Stomach (tissue), 9 donors: Measurements from ENCODE around the gene CHMP4B. TPM values are rescaled to one million over a fixed set of nuclear protein-coding genes. Genes with fewer than 3 reads are reported as not detected.

Experiments used
- DNase-seq, 2 donors: peaks; one replicate each; pipeline versions ENCODE4 v3.0.0 to v3.0.0-alpha.2; 2013 to 2019
- H3K27ac ChIP-seq, 5 donors: fragments of 200-600 bp in 4 of 5; sonication (generic) in 4 of 5; one replicate each; pipeline ENCODE4 v1.5.1; 2013 to 2019; ENCODE audit warnings: mild to moderate bottlenecking in 1 of 5, moderate library complexity in 1 of 5
- H3K27me3 ChIP-seq, 3 donors: fragments of 200-600 bp; sonication (generic); one replicate each; pipeline ENCODE4 v1.5.1; 2017 to 2019; ENCODE audit warnings: mixed run types in 1 of 3
- H3K36me3 ChIP-seq, 4 donors: fragments of 200-600 bp; sonication (generic); 1 replicate in 3 of 4; 2 replicates in 1 of 4; pipeline ENCODE4 v1.5.1; 2016 to 2019
- H3K4me1 ChIP-seq, 4 donors: fragments of 200-600 bp; sonication (generic); one replicate each; pipeline ENCODE4 v1.5.1; 2016 to 2019
- H3K4me3 ChIP-seq, 4 donors: fragments of 200-600 bp; sonication (generic) in 3 of 4; one replicate each; pipeline ENCODE4 v1.5.1; 2016 to 2019; ENCODE audit warnings: mild to moderate bottlenecking in 1 of 4
- H3K9me3 ChIP-seq, 4 donors: fragments of 200-600 bp; sonication (generic); one replicate each; pipeline ENCODE4 v1.5.1; 2016 to 2019
- EP300 ChIP-seq: sonication (generic); formaldehyde crosslinking; IDR thresholded peaks from one replicate; pipeline ENCODE4 v1.6.1; 2017; ENCODE audit warnings: antibody characterized with exemption
- POLR2A ChIP-seq, 4 donors: fragments of 450-650 bp; IDR thresholded peaks; one replicate each; pipeline ENCODE4 v1.6.1; 2016; ENCODE audit warnings: antibody characterized with exemption in 4 of 4, control low read depth in 2 of 4, mild to moderate bottlenecking in 1 of 4, moderate library complexity in 1 of 4
- POLR2AphosphoS5 ChIP-seq, 3 donors: sonication (generic); formaldehyde crosslinking; IDR thresholded peaks; one replicate each; pipeline ENCODE4 v1.6.1; 2016; ENCODE audit warnings: antibody characterized with exemption in 3 of 3
- WGBS, 5 donors: extraction: QIAGEN DNeasy Blood & Tissue Kit in 3 of 5; methylation state at CpG; one replicate each; pipeline versions ENCODE4 v1.1.5 to v1.1.7; 2013 to 2018; 5-methylcytosine and 5-hydroxymethylcytosine counted together
- intact Hi-C: fragments of 100-400 bp; cut with DNase I; formaldehyde crosslinking; loops from one replicate; pipeline ENCODE4 v1.15.1; 2023; ENCODE audit warnings: low total_unique reads
- polyA plus RNA-seq, 3 donors: library from polyadenylated mRNA; stranded (reverse); fragments of 200-250 nt; gene quantifications; one replicate each; pipeline ENCODE4 v1.2.3, GENCODE V29; 2013
- total RNA-seq, 5 donors: library from RNA; depleted of rRNA; stranded (reverse); fragments of >200 nt; gene quantifications; one replicate each; pipeline versions ENCODE4 v1.1.0 to v1.2.3, GENCODE V29; 2014 to 2016
- TF ChIP-seq, protein P1 (sequence below), 7 experiments: fragments of 450-650 bp in 4 of 7; fragments of 200-600 bp in 3 of 7; sonication (generic) in 3 of 7; IDR thresholded peaks; one replicate each; pipeline ENCODE4 v1.5.1; 2016 to 2019; ENCODE audit warnings: antibody characterized with exemption in 7 of 7, control low read depth in 2 of 7, mild to moderate bottlenecking in 1 of 7
- donor health status: healthy with polysubstance abuse.
- donor health status: Bipolar disorder and iron deficiency.
- donor health status: healthy.

The CHMP4B gene
- total and polyA plus RNA-seq, 8 donors, result 48.4 to 166 (median 98.5) TPM

DNA sequence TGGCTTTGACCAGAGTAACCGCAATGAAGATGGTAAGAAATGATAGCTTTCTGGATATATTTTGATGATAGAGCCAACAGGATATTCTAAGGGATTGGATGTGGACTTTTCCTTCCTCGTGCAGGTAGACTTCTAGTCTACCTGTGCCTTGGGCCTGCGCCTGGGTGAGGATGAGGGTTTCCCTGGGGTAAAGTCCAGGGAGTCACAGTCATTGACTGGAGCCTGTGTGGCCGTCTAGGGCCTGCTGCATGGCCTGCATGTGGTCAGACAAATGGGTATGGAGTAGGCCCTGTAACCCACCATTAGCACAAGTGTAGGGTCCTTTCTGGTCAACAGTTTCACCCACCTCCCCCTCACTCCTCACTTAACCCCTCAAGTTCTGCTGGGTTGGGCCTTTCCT, 12.7 kb upstream of the CHMP4B start:
- no peak overlapping the region for H3K27ac ChIP-seq
- TF ChIP-seq, protein P1, sequence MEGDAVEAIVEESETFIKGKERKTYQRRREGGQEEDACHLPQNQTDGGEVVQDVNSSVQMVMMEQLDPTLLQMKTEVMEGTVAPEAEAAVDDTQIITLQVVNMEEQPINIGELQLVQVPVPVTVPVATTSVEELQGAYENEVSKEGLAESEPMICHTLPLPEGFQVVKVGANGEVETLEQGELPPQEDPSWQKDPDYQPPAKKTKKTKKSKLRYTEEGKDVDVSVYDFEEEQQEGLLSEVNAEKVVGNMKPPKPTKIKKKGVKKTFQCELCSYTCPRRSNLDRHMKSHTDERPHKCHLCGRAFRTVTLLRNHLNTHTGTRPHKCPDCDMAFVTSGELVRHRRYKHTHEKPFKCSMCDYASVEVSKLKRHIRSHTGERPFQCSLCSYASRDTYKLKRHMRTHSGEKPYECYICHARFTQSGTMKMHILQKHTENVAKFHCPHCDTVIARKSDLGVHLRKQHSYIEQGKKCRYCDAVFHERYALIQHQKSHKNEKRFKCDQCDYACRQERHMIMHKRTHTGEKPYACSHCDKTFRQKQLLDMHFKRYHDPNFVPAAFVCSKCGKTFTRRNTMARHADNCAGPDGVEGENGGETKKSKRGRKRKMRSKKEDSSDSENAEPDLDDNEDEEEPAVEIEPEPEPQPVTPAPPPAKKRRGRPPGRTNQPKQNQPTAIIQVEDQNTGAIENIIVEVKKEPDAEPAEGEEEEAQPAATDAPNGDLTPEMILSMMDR (IDR thresholded peaks at IDR 0.05), result no peak
- TF ChIP-seq POLR2AphosphoS5 (IDR thresholded peaks at IDR 0.05) (no peak), POLR2A (IDR thresholded peaks at IDR 0.05) (no peak), EP300 (no peak)
- intact Hi-C loops, result no loop called here
- H3K27me3 ChIP-seq, result no peaks in the 10 kb centered on the region
- DNase-seq, result no peak
- no peaks in the 10 kb centered on the region for H3K9me3 ChIP-seq
- no peaks in the 10 kb centered on the region for H3K36me3 ChIP-seq
- WGBS, 5 donors, result 76 to 98% (median 95%) methylated on average over 4 of the region's 4 CpGs
- H3K4me1 ChIP-seq, result peaks cover 13 to 35% (median 21%) of the 10 kb centered on the region in 4 donors
- H3K4me3 ChIP-seq, result no peak overlapping the region

DNA sequence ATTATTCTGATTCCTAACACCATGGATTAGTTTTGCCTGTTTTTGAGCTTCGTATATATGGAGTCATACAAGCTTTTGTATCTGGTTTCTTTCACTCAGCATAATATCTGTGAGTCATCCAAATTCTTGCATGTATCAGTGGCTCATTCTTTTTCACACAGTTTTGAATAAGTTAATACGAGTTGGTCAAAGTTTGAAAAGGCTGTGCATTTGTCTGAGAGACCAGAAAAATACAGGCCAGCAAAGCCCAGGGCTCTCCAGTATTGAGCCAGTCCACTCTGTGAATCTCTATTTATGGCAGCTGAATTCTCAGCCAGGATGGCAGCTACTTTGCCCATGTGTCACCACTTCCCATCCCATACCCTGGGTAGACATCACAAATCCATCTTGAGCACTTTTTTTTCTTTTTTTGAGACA, 7.2 kb upstream of the CHMP4B start:
- no peak for DNase-seq
- Histone ChIP-seq H3K9me3 (no peaks in the 10 kb centered on the region), H3K27ac (peak overlapping the region in 2 of 5 donors; percentile 51 to 57), H3K4me3 (no peak overlapping the region), H3K36me3 (no peaks in the 10 kb centered on the region), H3K27me3 (no peaks in the 10 kb centered on the region), H3K4me1 (peaks cover 0 to 3% (median 0%) of the 10 kb centered on the region in 4 donors)
- 45 to 68% (median 65%) methylated on average over 2 of the region's 2 CpGs for WGBS, 5 donors
- intact Hi-C loops, result no loop called here
- TF ChIP-seq POLR2A (IDR thresholded peaks at IDR 0.05), result no peak
- peak in 1 of 3 donors; percentile 31 for TF ChIP-seq POLR2AphosphoS5 (IDR thresholded peaks at IDR 0.05)

DNA sequence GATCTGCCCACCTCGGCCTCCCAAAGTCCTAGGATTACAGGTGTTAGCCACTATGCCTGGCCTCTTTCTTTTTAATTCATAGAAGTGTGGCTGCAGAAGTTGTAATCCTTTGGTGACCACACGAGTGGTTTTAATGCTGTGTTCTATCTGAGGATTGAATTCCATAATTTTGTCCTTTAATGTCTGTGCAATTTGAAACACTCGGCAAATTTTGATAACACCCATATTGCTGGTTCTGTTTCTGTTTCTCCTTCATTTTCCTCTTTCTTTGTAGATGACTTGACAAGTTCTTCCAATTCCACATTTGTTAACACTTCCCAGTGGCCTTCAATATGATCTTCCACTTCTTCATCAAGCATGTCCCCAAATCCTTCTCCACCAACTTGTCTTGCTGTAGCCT, 2.8 kb upstream of the CHMP4B start:
- Histone ChIP-seq H3K4me3 (no peak overlapping the region), H3K27me3 (no peaks in the 10 kb centered on the region), H3K36me3 (no peaks in the 10 kb centered on the region), H3K4me1 (peaks cover 14 to 22% (median 18%) of the 10 kb centered on the region in 4 donors), H3K9me3 (no peaks in the 10 kb centered on the region), H3K27ac (no peak overlapping the region)
- WGBS, 5 donors, result 90 to 99% (median 92%) methylated on average over 3 of the region's 3 CpGs
- TF ChIP-seq POLR2AphosphoS5 (IDR thresholded peaks at IDR 0.05) (no peak), EP300 (no peak), POLR2A (IDR thresholded peaks at IDR 0.05) (no peak)
- no peak for DNase-seq
- intact Hi-C loops, result no loop called here

DNA sequence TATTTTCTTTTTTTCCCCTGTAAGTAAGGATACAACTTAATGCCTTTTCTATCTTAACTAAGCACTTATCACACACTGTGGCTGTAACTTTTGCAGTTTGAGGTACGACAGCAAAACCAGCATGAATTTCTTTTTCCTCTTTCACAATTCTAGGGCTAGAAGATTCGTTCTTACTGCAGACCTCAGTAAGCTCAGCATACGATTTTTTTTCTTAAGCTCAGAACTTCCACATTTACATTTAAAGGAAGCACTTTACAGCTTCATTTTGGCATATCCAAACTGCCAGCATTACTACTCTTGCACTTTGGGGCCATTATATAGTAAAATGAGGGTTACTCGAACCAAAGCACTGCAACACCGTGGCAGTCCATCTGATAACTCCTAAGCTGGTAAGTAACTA, 889 bp upstream of the CHMP4B start:
- peaks cover 0 to 2% (median under 1%) of the 10 kb centered on the region in 4 donors for H3K36me3 ChIP-seq
- H3K27me3 ChIP-seq, result no peaks in the 10 kb centered on the region
- TF ChIP-seq, protein P1 (IDR thresholded peaks at IDR 0.05), result no peak
- TF ChIP-seq POLR2A (IDR thresholded peaks at IDR 0.05) (no peak), POLR2AphosphoS5 (IDR thresholded peaks at IDR 0.05) (no peak), EP300 (no peak)
- WGBS, 5 donors, result 41 to 61% (median 51%) methylated on average over 5 of the region's 5 CpGs
- H3K9me3 ChIP-seq, result no peaks in the 10 kb centered on the region
- H3K4me1 ChIP-seq, result peaks cover 29 to 41% (median 35%) of the 10 kb centered on the region in 4 donors
- DNase-seq, result no peak
- H3K27ac ChIP-seq, result no peak overlapping the region
- intact Hi-C loops, result no loop called here
- no peak overlapping the region for H3K4me3 ChIP-seq

DNA sequence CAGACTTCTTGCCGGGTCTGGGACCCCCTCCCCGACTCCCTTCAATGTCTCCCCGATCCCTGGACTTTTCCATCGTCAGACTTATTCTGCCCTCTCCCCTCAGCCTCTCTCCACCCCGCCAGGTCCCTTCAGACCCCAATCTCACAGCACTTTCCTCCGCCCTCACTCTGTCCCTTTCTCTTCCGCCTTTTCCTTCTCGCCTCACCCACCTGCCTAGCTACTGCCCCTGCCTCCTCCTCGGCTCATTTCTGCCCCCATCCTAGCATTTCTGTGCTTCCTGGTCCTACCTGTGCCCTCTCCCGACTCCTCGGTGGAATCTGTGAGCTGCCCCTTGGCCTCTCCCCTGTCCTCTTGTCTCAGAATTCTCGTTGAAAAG, 616 bp downstream of the CHMP4B start:
- H3K36me3 ChIP-seq, result peaks cover 0 to 9% (median 3%) of the 10 kb centered on the region in 4 donors
- H3K4me1 ChIP-seq, result peaks cover 36 to 53% (median 45%) of the 10 kb centered on the region in 4 donors
- H3K27me3 ChIP-seq, result no peaks in the 10 kb centered on the region
- intact Hi-C loops, result no loop called here
- no peak for DNase-seq
- WGBS, 5 donors, result 0 to 2% (median 1%) methylated on average over 12 of the region's 12 CpGs
- no peaks in the 10 kb centered on the region for H3K9me3 ChIP-seq
- peak overlapping the region; percentile 64 to 99 (median 94) for H3K27ac ChIP-seq
- peak overlapping the region; percentile 78 to 96 (median 88) for H3K4me3 ChIP-seq
- TF ChIP-seq POLR2AphosphoS5 (IDR thresholded peaks at IDR 0.05) (no peak), POLR2A (IDR thresholded peaks at IDR 0.05) (no peak), EP300 (no peak)
- TF ChIP-seq, protein P1 (IDR thresholded peaks at IDR 0.05), result no peak
